HepG2 (cell line): ENCODE measurements around the gene WDR93. TPM values are rescaled to one million over a fixed set of nuclear protein-coding genes. Genes with fewer than 3 reads are reported as not detected.

Experiments
- ATAC-seq: fragments of 200-7000 bp; cut with Tn5 transposase; 3 replicates; pipeline ENCODE4 v1.9.1; 2020; ENCODE audit warnings: mild to moderate bottlenecking, moderate library complexity
- BruUV-seq: library from RNA; stranded (reverse); fragments of 400-500 nt; replicated peaks from 2 replicates; lab custom pipeline; 2021; lab: Mats Ljungman, UMichigan
- CTCF ChIA-PET: fragments of 300-600 bp; formaldehyde crosslinking; extraction: SDS; loops from one replicate; lab custom pipeline; 2021; ENCODE audit warnings: low total read pairs, inconsistent platforms, low intra/inter-chr PET ratio; lab: Yijun Ruan, JAX
- POLR2A ChIA-PET: fragments of 350-600 bp; sonication (Branson Sonifier 250); formaldehyde crosslinking; loops from one replicate; lab custom pipeline; 2020; ENCODE audit warnings: antibody characterized with exemption, inconsistent platforms; lab: Yijun Ruan, JAX
- DNase-seq: peaks from one replicate; pipeline ENCODE4 v3.0.0-alpha.2; 2015; ENCODE audit warnings: low spot score
- FAIRE-seq: peaks from 3 replicates; lab custom pipeline; 2011; peaks lifted over from hg19 to GRCh38; lab: Jason Lieb, UNC
- H2AFZ ChIP-seq: one replicate; pipeline ENCODE4 v1.6.1; 2011; ENCODE audit warnings: low read length, inconsistent platforms
- H3K27ac ChIP-seq: fragments of 300-600 bp; 3 replicates; pipeline ENCODE4 v1.8.0; 2011; ENCODE audit warnings: mixed run types, mild to moderate bottlenecking, mixed read lengths, low read length, inconsistent platforms; ENCODE audit not compliant: insufficient read depth; ENCODE audit errors: extremely low read length
- H3K27me3 ChIP-seq, 2 experiments: fragments of 200-600 bp in 1 of 2; 2 replicates in 1 of 2; 3 replicates in 1 of 2; pipeline versions ENCODE4 v1.6.0 to v1.8.0; 2011; ENCODE audit warnings: low read length in 2 of 2, mild to moderate bottlenecking in 2 of 2, moderate library complexity in 2 of 2, inconsistent platforms in 1 of 2; ENCODE audit not compliant: insufficient read depth in 2 of 2, control insufficient read depth in 1 of 2
- H3K36me3 ChIP-seq, 2 experiments: fragments of 200-600 bp in 1 of 2; replicated peaks in 1 of 2; 2 replicates in 1 of 2; 3 replicates in 1 of 2; pipeline versions ENCODE4 v1.5.1 to v1.8.0; 2011; ENCODE audit warnings: low read length in 2 of 2, inconsistent platforms in 1 of 2; ENCODE audit not compliant: insufficient read depth in 2 of 2, control insufficient read depth in 1 of 2
- H3K4me1 ChIP-seq: 2 replicates; pipeline ENCODE4 v1.5.1; 2012; ENCODE audit warnings: low read length, inconsistent platforms; ENCODE audit not compliant: insufficient read depth
- H3K4me2 ChIP-seq: 2 replicates; pipeline ENCODE4 v1.6.0; 2011; ENCODE audit warnings: low read depth, low read length, inconsistent platforms
- H3K4me3 ChIP-seq, 3 experiments: fragments of 200-600 bp in 1 of 3; sonication (generic), shearing (Covaris generic) in 1 of 3; replicated peaks in 1 of 3; 2 replicates each; pipeline ENCODE4 v1.5.1; 2011 to 2016; ENCODE audit warnings: low read length in 3 of 3, inconsistent platforms in 2 of 3, low read depth in 2 of 3, mild to moderate bottlenecking in 2 of 3, control low read depth in 1 of 3, mixed read lengths in 1 of 3; ENCODE audit not compliant: insufficient read depth in 1 of 3
- H3K79me2 ChIP-seq: one replicate; pipeline ENCODE4 v1.6.1; 2011; ENCODE audit warnings: low read length, inconsistent platforms; ENCODE audit not compliant: insufficient read depth
- H3K9ac ChIP-seq: 2 replicates; pipeline ENCODE4 v1.6.0; 2011; ENCODE audit warnings: mild to moderate bottlenecking, low read depth, low read length, inconsistent platforms; ENCODE audit not compliant: insufficient read depth
- H3K9me3 ChIP-seq: 2 replicates; pipeline ENCODE4 v1.5.1; 2012; ENCODE audit warnings: mild to moderate bottlenecking, low read length
- H4K20me1 ChIP-seq: 2 replicates; pipeline ENCODE4 v1.6.0; 2011; ENCODE audit warnings: inconsistent platforms, mild to moderate bottlenecking, low read length, moderate library complexity; ENCODE audit not compliant: insufficient read depth
- ATRX ChIP-seq: sonication (generic); formaldehyde crosslinking; IDR thresholded peaks from 2 replicates; pipeline ENCODE4 v1.4.0; 2020; ENCODE audit warnings: missing genetic modification reagents, borderline replicate concordance
- CREB1 ChIP-seq, 2 experiments: fragments of 450-650 bp in 1 of 2; IDR thresholded peaks; 2 replicates each; pipeline ENCODE4 v1.6.1; 2016 to 2017; ENCODE audit warnings: control low read depth in 1 of 2, mild to moderate bottlenecking in 1 of 2, missing compliant biosample characterization in 1 of 2, missing genetic modification characterization in 1 of 2
- E2F5 ChIP-seq: sonication (generic); formaldehyde crosslinking; conservative IDR thresholded peaks from 2 replicates; pipeline ENCODE4 v1.4.0; 2020; ENCODE audit warnings: missing genetic modification reagents
- HOXA3 ChIP-seq: sonication (generic); formaldehyde crosslinking; IDR thresholded peaks from 2 replicates; pipeline ENCODE4 v1.5.0; 2020; ENCODE audit warnings: missing genetic modification reagents
- IKZF1 ChIP-seq: fragments of 450-650 bp; IDR thresholded peaks from 2 replicates; pipeline ENCODE4 v1.7.1; 2016
- MTA3 ChIP-seq: sonication (generic); formaldehyde crosslinking; IDR thresholded peaks from 2 replicates; pipeline ENCODE4 v1.4.0; 2020; ENCODE audit warnings: missing genetic modification reagents
- MTF1 ChIP-seq: sonication (generic); formaldehyde crosslinking; IDR thresholded peaks from 2 replicates; pipeline ENCODE4 v1.5.0; 2020; ENCODE audit warnings: missing genetic modification reagents
- NFYC ChIP-seq: IDR thresholded peaks from 2 replicates; pipeline ENCODE4 v1.6.1; 2016; ENCODE audit warnings: missing genetic modification reagents, missing compliant biosample characterization
- POLR2AphosphoS2 ChIP-seq: IDR thresholded peaks from 2 replicates; pipeline ENCODE4 v1.6.1; 2011; ENCODE audit warnings: low read depth, low read length, improper control_type of control experiment
- SETDB1 ChIP-seq: sonication (generic); formaldehyde crosslinking; IDR thresholded peaks from 2 replicates; pipeline ENCODE4 v1.5.1; 2020; ENCODE audit warnings: missing genetic modification reagents, mild to moderate bottlenecking, borderline replicate concordance
- THYN1 ChIP-seq: sonication (generic); formaldehyde crosslinking; IDR thresholded peaks from 2 replicates; pipeline ENCODE4 v1.8.1; 2023; ENCODE audit warnings: low read depth, mild to moderate bottlenecking, moderate library complexity, missing genetic modification reagents, borderline replicate concordance
- ZFAT ChIP-seq: sonication (generic); formaldehyde crosslinking; conservative IDR thresholded peaks from 2 replicates; pipeline ENCODE4 v1.8.1; 2023; ENCODE audit warnings: missing genetic modification reagents, inconsistent platforms
- ZFP1 ChIP-seq: IDR thresholded peaks from 2 replicates; pipeline ENCODE4 v1.6.1; 2016
- ZNF18 ChIP-seq: sonication (generic); formaldehyde crosslinking; IDR thresholded peaks from 2 replicates; pipeline ENCODE4 v1.8.0; 2022; ENCODE audit warnings: mild to moderate bottlenecking, missing genetic modification reagents; ENCODE audit not compliant: insufficient replicate concordance
- ZNF607 ChIP-seq: sonication (generic); formaldehyde crosslinking; IDR thresholded peaks from 2 replicates; pipeline ENCODE4 v1.5.1; 2020; ENCODE audit warnings: missing genetic modification reagents, mild to moderate bottlenecking, borderline replicate concordance
- ZNF782 ChIP-seq: sonication (generic); formaldehyde crosslinking; IDR thresholded peaks from 2 replicates; pipeline ENCODE4 v1.4.0; 2020; ENCODE audit warnings: missing genetic modification reagents, mild to moderate bottlenecking, borderline replicate concordance
- WGBS: methylation state at CpG from one replicate; pipeline ENCODE4 v1.1.6; 2017; ENCODE audit warnings: low lambda C conversion rate; 5-methylcytosine and 5-hydroxymethylcytosine counted together
- in situ Hi-C: cut with HindIII; loops from 2 replicates; pipeline ENCODE4 v1.10.0; 2017; ENCODE audit warnings: low pct_unique_long_range_greater_than_20kb; ENCODE audit not compliant: extremely low pct_ligation_motif_present
- intact Hi-C: fragments of 100-400 bp; cut with micrococcal nuclease; formaldehyde crosslinking; loops from one replicate; pipeline ENCODE4 v1.10.0; 2022; ENCODE audit not compliant: unreplicated experiment
- polyA plus RNA-seq, 8 experiments: library from polyadenylated mRNA; depleted of rRNA in 3 of 8; stranded (reverse) in 7 of 8; unstranded in 1 of 8; fragments of >200 nt; fragmentation: Illumina TruSeq in 4 of 8; extraction: Trizol in 4 of 8; gene quantifications; 2 replicates each; pipeline versions ENCODE4 v1.2.1 to v1.2.3, GENCODE V29; 2011 to 2016; ENCODE audit warnings: low read depth in 4 of 8, missing spikeins in 1 of 8, mixed read lengths in 1 of 8; ENCODE audit not compliant: insufficient read depth in 1 of 8
- total RNA-seq, 5 experiments: library from RNA; depleted of rRNA; stranded (reverse); fragments of >200 nt; fragmentation: Illumina TruSeq; extraction: Trizol; gene quantifications; 2 replicates each; pipeline ENCODE4 v1.2.3, GENCODE V29; 2016; ENCODE audit warnings: low read depth in 1 of 5
- TF ChIP-seq, protein P1 (sequence below): sonication (generic); formaldehyde crosslinking; IDR thresholded peaks from 2 replicates; pipeline ENCODE4 v1.5.0; 2020; ENCODE audit warnings: mild to moderate bottlenecking, missing genetic modification reagents

Gene WDR93
- total and polyA plus RNA-seq, 2 of the 13 experiments (the other 11 are each of a cell fraction or from before 2014, with no cell fraction given): 0.07 TPM; not detected in 1

GRCh38 chr15:89728254-89728653, 37.6 kb downstream of the WDR93 start (continued):
- TF ChIP-seq, protein P1, sequence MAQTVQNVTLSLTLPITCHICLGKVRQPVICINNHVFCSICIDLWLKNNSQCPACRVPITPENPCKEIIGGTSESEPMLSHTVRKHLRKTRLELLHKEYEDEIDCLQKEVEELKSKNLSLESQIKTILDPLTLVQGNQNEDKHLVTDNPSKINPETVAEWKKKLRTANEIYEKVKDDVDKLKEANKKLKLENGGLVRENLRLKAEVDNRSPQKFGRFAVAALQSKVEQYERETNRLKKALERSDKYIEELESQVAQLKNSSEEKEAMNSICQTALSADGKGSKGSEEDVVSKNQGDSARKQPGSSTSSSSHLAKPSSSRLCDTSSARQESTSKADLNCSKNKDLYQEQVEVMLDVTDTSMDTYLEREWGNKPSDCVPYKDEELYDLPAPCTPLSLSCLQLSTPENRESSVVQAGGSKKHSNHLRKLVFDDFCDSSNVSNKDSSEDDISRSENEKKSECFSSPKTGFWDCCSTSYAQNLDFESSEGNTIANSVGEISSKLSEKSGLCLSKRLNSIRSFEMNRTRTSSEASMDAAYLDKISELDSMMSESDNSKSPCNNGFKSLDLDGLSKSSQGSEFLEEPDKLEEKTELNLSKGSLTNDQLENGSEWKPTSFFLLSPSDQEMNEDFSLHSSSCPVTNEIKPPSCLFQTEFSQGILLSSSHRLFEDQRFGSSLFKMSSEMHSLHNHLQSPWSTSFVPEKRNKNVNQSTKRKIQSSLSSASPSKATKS (CRISPR knock-in tag): no peak
- TF ChIP-seq ZNF607 (CRISPR knock-in tag) (no peak), ZNF782 (no peak), CREB1 (IDR thresholded peaks at IDR 0.05) (no peak), CREB1 (CRISPR knock-in tag; IDR thresholded peaks at IDR 0.05) (no peak), THYN1 (no peak), ZFP1 (CRISPR knock-in tag) (no peak)

- ChIA-PET CTCF (no interaction called here), POLR2A (no interaction called here)
- H3K9ac ChIP-seq: no peak overlapping the region
- no peak for DNase-seq
- no peaks in the 10 kb centered on the region for H4K20me1 ChIP-seq
- no peak overlapping the region for H3K4me3 ChIP-seq
- no peak overlapping the region for H2AFZ ChIP-seq
- intact Hi-C loops (no loop called here), in situ Hi-C loops (loop anchor here (25.0 kb wide), 1 partner anchor 356 kb away; no protein-coding TSS in a partner anchor)
- no peaks in the 10 kb centered on the region for H3K4me1 ChIP-seq
- no peak for TF ChIP-seq MTF1 (CRISPR knock-in tag)
- no peak for TF ChIP-seq ATRX (CRISPR knock-in tag)
- TF ChIP-seq IKZF1: no peak
- TF ChIP-seq MTA3 (CRISPR knock-in tag): no peak
- no peak for TF ChIP-seq E2F5 (CRISPR knock-in tag)
- TF ChIP-seq ZNF18 (CRISPR knock-in tag): no peak
- no peak for TF ChIP-seq POLR2AphosphoS2
- no peak for TF ChIP-seq NFYC (CRISPR knock-in tag)
- TF ChIP-seq ZFAT (CRISPR knock-in tag): no peak
- TF ChIP-seq HOXA3 (CRISPR knock-in tag): no peak
- TF ChIP-seq SETDB1 (CRISPR knock-in tag): no peak
- FAIRE-seq: no peak
- no TSS peak for BruUV-seq
- H3K4me2 ChIP-seq: no peak overlapping the region
- WGBS: no CpG with 5 or more reads among the region's 5 CpGs
- H3K79me2 ChIP-seq: no peaks in the 10 kb centered on the region
- no peak overlapping the region for H3K27ac ChIP-seq
- no peaks in the 10 kb centered on the region for H3K9me3 ChIP-seq
- H3K27me3 ChIP-seq: peaks cover 1 to 31% of the 10 kb centered on the region in 2 experiments; a peak in 3 of 5 replicates
- H3K36me3 ChIP-seq: no peaks in the 10 kb centered on the region
- ATAC-seq: no peak
These were observed 40.7 kb downstream of the WDR93 start for GRCh38 chr15:89731275-89731674.
